Neural cell (in vitro differentiated cells): ENCODE results near the gene NREP.

Source experiments
- EP300 ChIP-seq: fragments of 450-650 bp; conservative IDR thresholded peaks from 2 replicates; pipeline ENCODE4 v1.6.1; 2014; ENCODE audit warnings: antibody characterized with exemption, mild to moderate bottlenecking, moderate library complexity; ENCODE audit not compliant: poor library complexity, severe bottlenecking
- EZH2 ChIP-seq: fragments of 200-600, 300-800 bp; shearing (Covaris generic), sonication (generic); IDR thresholded peaks from 2 replicates; pipeline ENCODE4 v1.6.1; 2014; ENCODE audit warnings: antibody characterized with exemption, low read length, borderline replicate concordance, mild to moderate bottlenecking; ENCODE audit not compliant: insufficient read depth, poor library complexity, severe bottlenecking
- MXI1 ChIP-seq: fragments of 450-650 bp; conservative IDR thresholded peaks from 2 replicates; pipeline ENCODE4 v1.6.1; 2014; ENCODE audit warnings: antibody characterized with exemption, mild to moderate bottlenecking; ENCODE audit not compliant: poor library complexity, severe bottlenecking
- POLR2AphosphoS5 ChIP-seq: IDR thresholded peaks from 2 replicates; pipeline ENCODE4 v1.6.1; 2012
- TF ChIP-seq, protein P1 (sequence below): IDR thresholded peaks from 2 replicates; pipeline ENCODE4 v1.6.1; 2012; ENCODE audit warnings: borderline replicate concordance
- TF ChIP-seq, protein P2 (sequence below): fragments of 450-650 bp; IDR thresholded peaks from 2 replicates; pipeline ENCODE4 v1.5.1; 2014; ENCODE audit warnings: antibody characterized with exemption, mild to moderate bottlenecking, moderate library complexity; ENCODE audit not compliant: poor library complexity, severe bottlenecking

- no peak for TF ChIP-seq POLR2AphosphoS5
- TF ChIP-seq, protein P1, sequence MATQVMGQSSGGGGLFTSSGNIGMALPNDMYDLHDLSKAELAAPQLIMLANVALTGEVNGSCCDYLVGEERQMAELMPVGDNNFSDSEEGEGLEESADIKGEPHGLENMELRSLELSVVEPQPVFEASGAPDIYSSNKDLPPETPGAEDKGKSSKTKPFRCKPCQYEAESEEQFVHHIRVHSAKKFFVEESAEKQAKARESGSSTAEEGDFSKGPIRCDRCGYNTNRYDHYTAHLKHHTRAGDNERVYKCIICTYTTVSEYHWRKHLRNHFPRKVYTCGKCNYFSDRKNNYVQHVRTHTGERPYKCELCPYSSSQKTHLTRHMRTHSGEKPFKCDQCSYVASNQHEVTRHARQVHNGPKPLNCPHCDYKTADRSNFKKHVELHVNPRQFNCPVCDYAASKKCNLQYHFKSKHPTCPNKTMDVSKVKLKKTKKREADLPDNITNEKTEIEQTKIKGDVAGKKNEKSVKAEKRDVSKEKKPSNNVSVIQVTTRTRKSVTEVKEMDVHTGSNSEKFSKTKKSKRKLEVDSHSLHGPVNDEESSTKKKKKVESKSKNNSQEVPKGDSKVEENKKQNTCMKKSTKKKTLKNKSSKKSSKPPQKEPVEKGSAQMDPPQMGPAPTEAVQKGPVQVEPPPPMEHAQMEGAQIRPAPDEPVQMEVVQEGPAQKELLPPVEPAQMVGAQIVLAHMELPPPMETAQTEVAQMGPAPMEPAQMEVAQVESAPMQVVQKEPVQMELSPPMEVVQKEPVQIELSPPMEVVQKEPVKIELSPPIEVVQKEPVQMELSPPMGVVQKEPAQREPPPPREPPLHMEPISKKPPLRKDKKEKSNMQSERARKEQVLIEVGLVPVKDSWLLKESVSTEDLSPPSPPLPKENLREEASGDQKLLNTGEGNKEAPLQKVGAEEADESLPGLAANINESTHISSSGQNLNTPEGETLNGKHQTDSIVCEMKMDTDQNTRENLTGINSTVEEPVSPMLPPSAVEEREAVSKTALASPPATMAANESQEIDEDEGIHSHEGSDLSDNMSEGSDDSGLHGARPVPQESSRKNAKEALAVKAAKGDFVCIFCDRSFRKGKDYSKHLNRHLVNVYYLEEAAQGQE, result no peak
- no peak for TF ChIP-seq MXI1
- TF ChIP-seq, protein P2, sequence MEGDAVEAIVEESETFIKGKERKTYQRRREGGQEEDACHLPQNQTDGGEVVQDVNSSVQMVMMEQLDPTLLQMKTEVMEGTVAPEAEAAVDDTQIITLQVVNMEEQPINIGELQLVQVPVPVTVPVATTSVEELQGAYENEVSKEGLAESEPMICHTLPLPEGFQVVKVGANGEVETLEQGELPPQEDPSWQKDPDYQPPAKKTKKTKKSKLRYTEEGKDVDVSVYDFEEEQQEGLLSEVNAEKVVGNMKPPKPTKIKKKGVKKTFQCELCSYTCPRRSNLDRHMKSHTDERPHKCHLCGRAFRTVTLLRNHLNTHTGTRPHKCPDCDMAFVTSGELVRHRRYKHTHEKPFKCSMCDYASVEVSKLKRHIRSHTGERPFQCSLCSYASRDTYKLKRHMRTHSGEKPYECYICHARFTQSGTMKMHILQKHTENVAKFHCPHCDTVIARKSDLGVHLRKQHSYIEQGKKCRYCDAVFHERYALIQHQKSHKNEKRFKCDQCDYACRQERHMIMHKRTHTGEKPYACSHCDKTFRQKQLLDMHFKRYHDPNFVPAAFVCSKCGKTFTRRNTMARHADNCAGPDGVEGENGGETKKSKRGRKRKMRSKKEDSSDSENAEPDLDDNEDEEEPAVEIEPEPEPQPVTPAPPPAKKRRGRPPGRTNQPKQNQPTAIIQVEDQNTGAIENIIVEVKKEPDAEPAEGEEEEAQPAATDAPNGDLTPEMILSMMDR, result no peak
- TF ChIP-seq EP300, result no peak
- no peak for TF ChIP-seq EZH2
Observed at GRCh38 chr5:111753884-111754589, 3.0 kb downstream of the NREP start.
